GM12864 (cell line): ENCODE measurements around the gene HGF.
"Not testable (repeated sequence)": the region's sequence is repeated elsewhere in the genome, so short reads cannot be mapped to it uniquely, and the experiment has no call there.

Source experiments
- DNase-seq: peaks from one replicate; pipeline ENCODE4 v3.0.0-alpha.2; 2011; ENCODE audit warnings: low read depth
- H3K4me3 ChIP-seq: 2 replicates; pipeline ENCODE4 v1.5.1; 2011; ENCODE audit warnings: mild to moderate bottlenecking, low read depth, low read length, control low read depth
- TF ChIP-seq, protein P1 (sequence below): IDR thresholded peaks from 2 replicates; pipeline ENCODE4 v1.5.1; 2011; ENCODE audit warnings: low read depth, mild to moderate bottlenecking, moderate library complexity, low read length, control low read depth, inconsistent platforms; ENCODE audit errors: missing control alignments

HGF gene

DNA sequence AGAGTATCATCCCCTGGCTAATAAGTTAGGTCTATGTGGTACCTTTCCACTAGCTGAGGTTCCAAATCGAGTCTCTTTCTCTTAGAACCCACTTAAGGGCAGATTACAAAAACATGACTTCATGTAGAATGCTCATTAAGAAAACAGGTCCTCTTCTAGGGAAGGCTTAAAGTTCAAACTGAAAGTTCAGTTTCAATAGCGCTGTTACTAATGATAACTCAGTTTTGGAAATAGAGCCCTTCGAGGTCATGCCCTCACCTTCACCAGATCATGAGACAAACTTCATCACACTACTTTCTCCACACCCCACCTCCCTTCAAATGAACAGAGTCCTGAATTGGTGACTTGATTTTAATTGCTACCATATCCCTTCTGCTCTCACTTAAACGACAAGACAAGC is 26.2 kb downstream of the HGF start:
- TF ChIP-seq, protein P1, sequence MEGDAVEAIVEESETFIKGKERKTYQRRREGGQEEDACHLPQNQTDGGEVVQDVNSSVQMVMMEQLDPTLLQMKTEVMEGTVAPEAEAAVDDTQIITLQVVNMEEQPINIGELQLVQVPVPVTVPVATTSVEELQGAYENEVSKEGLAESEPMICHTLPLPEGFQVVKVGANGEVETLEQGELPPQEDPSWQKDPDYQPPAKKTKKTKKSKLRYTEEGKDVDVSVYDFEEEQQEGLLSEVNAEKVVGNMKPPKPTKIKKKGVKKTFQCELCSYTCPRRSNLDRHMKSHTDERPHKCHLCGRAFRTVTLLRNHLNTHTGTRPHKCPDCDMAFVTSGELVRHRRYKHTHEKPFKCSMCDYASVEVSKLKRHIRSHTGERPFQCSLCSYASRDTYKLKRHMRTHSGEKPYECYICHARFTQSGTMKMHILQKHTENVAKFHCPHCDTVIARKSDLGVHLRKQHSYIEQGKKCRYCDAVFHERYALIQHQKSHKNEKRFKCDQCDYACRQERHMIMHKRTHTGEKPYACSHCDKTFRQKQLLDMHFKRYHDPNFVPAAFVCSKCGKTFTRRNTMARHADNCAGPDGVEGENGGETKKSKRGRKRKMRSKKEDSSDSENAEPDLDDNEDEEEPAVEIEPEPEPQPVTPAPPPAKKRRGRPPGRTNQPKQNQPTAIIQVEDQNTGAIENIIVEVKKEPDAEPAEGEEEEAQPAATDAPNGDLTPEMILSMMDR = no peak
- no peak overlapping the region for H3K4me3 ChIP-seq
- DNase-seq = no peak

DNA sequence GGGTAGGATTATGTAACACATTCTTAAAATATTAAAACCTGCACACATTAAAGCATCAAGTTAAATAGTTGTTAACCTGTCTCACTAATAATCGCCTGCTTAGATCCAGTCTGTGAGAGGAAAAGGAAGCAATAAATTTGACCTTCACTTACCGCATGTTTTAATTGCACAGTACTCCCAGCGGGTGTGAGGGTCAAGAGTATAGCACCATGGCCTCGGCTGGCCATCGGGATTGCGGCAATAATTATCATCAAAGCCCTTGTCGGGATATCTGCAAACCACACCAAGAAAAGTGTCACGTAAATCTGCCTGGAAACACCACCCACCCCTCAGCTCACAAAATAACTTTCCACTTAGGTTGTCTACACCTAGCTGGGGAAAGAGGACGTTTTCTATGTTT is 26.6 kb downstream of the HGF start:
- no peak overlapping the region for H3K4me3 ChIP-seq
- TF ChIP-seq, protein P1 = no peak

DNA sequence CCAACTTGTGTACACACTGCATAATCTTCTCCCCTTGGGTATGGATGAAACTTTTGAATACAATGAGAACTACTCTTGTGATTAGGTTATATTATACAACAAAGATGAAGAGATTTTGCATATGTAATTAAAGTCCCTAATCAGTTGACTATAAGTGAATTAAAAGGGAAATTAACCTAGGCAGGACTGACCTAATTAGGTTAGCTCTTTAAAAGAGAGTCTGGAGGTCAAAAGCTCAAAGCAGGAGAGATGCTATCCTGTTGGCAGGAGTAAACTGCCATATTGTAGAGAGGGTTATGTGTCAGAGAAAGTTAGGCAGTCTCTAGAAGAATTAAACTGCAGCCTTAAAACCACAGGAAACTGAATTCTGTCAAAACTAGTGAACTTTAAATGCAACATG is 29.4 kb downstream of the HGF start:
- TF ChIP-seq, protein P1 = no peak
- DNase-seq = no peak
- H3K4me3 ChIP-seq = no peak overlapping the region

More for the DNA sequence above, 26.6 kb downstream of the HGF start:
- DNase-seq = no peak

DNA sequence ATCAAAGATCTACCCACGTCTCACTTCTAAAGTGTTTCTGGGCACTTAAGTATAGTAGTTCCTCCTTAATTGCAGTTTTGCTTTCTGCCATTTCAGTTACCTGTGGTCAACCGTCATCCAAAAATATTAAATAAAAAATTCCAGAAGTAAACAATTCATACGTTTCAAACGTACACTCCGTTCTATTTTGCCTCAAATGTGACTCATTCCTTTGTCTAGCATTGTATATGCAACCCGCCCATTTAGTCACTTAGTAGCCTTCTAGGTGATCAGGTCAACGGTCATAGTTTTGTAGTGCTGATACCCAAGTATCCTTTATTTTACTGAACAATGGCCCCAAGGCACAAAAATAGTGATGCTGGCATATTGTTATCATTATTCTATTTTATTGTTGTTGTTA is 33.8 kb downstream of the HGF start:
- H3K4me3 ChIP-seq = no peak overlapping the region
- DNase-seq = no peak
- TF ChIP-seq, protein P1 = no peak

DNA sequence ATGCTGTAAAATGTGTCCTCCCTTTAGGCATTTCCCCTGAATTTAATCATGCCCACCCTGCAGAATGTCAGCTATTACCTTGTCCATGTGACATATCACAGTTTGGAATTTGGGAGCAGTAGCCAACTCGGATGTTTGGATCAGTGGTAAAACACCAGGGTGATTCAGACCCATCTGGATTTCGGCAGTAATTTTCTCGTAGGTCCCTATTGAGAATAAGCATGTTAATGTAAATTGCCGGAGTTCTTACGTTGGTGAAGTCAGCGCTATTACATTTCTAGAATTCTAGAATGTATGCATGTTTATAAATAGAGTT is 44.1 kb downstream of the HGF start:
- DNase-seq = no peak
- H3K4me3 ChIP-seq = no peak overlapping the region
- TF ChIP-seq, protein P1 = no peak

DNA sequence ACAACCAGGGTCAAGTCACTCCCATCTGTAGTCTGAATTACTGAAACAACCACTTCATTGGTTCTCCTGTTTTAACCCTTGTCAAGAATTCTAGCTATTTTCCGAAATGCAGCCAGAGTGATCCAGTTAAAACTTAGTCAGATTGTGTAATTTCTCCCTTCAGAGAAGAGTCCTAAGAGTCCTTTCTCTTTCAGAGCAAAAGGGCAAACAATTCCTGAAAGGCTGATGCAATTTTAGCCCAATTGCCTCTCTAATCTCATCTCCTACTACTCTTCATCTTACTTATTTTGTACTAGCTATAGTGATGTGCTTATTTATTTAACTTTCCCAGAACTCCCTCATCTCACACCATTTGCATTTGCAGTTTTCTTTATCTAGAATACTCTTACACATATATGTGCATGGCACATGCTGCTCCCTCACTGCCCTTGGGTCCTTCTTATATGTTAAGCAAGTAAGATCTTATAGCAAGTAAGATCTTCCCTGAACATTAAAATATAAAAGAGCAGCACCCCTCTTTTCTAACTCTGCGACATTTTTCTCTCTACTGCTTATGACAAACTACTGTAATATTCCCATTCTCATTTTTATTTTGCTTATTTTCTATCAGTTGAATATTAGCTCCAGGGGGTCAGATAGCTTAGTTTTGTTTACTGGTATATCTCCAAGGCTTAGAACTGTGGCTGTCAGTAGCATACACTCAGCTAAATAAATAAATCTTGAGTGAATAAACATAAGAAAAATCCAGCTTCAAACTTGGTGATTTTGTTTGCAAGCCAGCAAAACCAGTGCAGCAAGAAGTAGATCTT is 44.6 kb downstream of the HGF start:
- DNase-seq = no peak
- no peak overlapping the region for H3K4me3 ChIP-seq
- TF ChIP-seq, protein P1 = no peak

DNA sequence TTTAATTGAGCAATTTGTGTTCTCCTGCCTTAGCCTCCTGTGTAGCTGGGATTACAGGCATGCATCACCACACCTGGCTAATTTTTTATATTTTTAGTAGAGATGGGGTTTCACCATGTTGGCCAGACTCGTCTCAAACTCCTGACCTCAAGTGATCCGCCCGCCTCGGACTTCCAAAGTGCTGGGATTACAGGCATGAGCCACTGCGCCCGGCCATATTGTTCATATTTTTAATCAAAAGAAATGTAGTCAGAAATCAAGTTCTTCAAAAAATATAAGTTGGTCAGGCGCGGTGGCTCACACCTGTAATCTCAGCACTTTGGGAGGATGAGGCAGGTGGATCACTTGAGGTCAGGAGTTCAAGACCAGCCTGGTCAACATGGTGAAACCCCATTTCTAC is 47.6 kb downstream of the HGF start:
- not testable (repeated sequence) for DNase-seq, H3K4me3 ChIP-seq

DNA sequence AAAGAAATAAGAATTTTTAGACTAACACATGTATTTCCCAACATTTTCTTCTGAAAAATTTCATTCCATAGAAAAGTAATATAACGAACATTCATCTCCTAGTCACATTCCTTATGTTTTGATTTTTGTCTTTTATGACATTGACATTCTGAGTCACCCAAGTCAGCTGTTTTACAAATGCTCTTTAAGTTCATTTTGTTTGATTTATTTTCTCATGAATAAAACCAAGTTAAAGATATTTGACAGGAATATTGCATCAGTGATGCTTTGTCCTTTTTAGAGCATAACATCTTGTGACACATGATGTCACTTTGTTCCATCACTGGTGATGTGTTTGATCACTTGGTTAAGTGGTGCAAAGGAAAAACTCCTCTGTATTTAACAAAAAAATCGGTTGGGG is 48.4 kb downstream of the HGF start:
- no peak overlapping the region for H3K4me3 ChIP-seq
- TF ChIP-seq, protein P1 = no peak
- no peak for DNase-seq
